Mucosa of descending colon (tissue), 3 donors: ENCODE results near the gene KCNH6. TPM values are rescaled to one million over a fixed set of nuclear protein-coding genes. Genes with fewer than 3 reads are reported as not detected.

Experiments
- ATAC-seq: fragments of 200-7000 bp; cut with Tn5 transposase; one replicate; pipeline ENCODE4 v1.9.1; 2020; ENCODE audit warnings: mild to moderate bottlenecking, moderate library complexity
- DNase-seq, 3 donors: peaks; one replicate each; pipeline ENCODE4 v3.0.0-alpha.2; 2020
- H3K36me3 ChIP-seq: fragments of 200-600 bp; one replicate; pipeline ENCODE4 v1.8.0; 2021; ENCODE audit warnings: low read depth, mild to moderate bottlenecking
- H3K4me1 ChIP-seq: fragments of 200-600 bp; one replicate; pipeline ENCODE4 v1.8.0; 2021; ENCODE audit warnings: low read depth, mild to moderate bottlenecking
- H3K4me3 ChIP-seq: fragments of 200-600 bp; one replicate; pipeline ENCODE4 v1.8.0; 2021; ENCODE audit warnings: mild to moderate bottlenecking
- H3K9me3 ChIP-seq: fragments of 200-600 bp; one replicate; pipeline ENCODE4 v1.8.0; 2021; ENCODE audit warnings: mild to moderate bottlenecking
- intact Hi-C, 2 donors: fragments of 100-400 bp; cut with DNase I in 1 of 2; cut with micrococcal nuclease in 1 of 2; formaldehyde crosslinking; loops; one replicate each; pipeline versions ENCODE4 v1.11.0 to v1.11.1; 2022; cut with DNase I, micrococcal nuclease
- total RNA-seq, 3 donors: library from RNA; stranded (reverse); fragmentation: NEBNext Ultra II Directional in 2 of 3; extraction: Animal tissue kit (Norgen Biotek cat#: 25700) in 2 of 3; gene quantifications; one replicate each; pipeline versions ENCODE4 v1.2.1 to v1.2.4, GENCODE V29; 2021 to 2023
- TF ChIP-seq, protein P1 (sequence below): fragments of 200-600 bp; IDR thresholded peaks from one replicate; pipeline ENCODE4 v1.8.0; 2022; ENCODE audit warnings: antibody characterized with exemption, mild to moderate bottlenecking
- donor health status: DM: no; HTN: no; CAD: no; lungs with moderate emphysema.
- donor health status: DM: no; HTN: no; CAD: no.
- donor health status: DM: no; HTN: yes; CAD: no.

KCNH6 gene
- total RNA-seq, 3 donors from 2014 or later: 0.58 to 0.64 TPM; not detected in 1

DNA sequence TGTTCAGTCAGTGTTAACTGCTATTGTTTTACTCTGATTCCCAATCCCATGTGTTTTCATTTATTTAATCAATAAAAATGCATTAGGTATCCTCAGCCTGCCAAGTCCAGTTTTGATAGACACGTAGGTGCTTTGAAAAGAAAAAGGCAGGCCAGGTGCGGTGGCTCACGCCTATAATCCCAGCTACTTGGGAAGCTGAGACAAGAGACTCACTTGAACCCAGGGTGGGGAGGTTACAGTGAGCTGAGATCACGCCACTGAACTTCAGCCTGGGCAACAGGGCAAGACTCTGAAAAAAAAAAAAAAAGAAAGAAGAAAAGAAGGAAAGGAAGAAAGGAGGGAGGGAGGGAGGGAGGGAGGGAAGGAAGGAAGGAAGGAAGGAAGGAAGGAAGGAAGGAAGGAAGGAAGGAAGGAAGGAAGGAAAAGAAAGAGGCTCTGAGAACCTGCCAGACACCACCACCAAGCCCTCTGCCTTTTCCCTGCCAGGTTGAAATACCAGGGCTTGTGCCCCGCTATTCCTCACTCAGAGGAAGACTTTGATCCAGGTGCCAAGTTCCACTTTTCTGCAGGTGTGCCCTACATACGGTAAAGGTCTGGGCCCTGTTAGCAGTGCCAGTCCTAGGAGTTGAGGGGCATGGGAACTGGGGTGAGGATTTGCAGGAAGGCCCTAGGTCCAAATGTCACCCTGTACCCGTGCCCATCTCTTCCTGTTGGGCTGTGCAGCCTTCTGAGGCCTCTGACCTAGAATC lies 10.1 kb upstream of the KCNH6 start:
- no peak for ATAC-seq
- no peaks in the 10 kb centered on the region for H3K9me3 ChIP-seq
- intact Hi-C loops: no loop called here
- no peaks in the 10 kb centered on the region for H3K4me1 ChIP-seq
- DNase-seq: no peak
- TF ChIP-seq, protein P1, sequence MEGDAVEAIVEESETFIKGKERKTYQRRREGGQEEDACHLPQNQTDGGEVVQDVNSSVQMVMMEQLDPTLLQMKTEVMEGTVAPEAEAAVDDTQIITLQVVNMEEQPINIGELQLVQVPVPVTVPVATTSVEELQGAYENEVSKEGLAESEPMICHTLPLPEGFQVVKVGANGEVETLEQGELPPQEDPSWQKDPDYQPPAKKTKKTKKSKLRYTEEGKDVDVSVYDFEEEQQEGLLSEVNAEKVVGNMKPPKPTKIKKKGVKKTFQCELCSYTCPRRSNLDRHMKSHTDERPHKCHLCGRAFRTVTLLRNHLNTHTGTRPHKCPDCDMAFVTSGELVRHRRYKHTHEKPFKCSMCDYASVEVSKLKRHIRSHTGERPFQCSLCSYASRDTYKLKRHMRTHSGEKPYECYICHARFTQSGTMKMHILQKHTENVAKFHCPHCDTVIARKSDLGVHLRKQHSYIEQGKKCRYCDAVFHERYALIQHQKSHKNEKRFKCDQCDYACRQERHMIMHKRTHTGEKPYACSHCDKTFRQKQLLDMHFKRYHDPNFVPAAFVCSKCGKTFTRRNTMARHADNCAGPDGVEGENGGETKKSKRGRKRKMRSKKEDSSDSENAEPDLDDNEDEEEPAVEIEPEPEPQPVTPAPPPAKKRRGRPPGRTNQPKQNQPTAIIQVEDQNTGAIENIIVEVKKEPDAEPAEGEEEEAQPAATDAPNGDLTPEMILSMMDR: no peak
- H3K4me3 ChIP-seq: no peak overlapping the region
- no peaks in the 10 kb centered on the region for H3K36me3 ChIP-seq

DNA sequence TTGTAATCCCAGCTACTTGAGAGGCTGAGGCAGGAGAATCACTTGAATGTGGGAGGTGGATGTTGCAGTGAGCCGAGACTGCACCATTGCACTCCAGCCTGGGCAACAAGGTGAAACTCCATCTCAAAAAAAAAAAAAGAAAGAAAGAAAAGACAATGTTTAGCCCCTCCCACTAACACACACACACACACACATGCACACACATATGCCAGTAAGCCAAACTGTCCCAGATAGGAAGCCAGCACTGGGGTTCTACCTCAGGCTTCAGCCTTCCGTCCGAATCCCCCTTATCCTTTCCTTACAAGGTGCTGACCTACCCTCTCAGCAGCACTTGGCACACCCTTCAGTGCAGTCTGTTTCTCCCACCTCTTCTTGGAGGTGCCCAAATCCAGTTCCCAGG lies 8.7 kb upstream of the KCNH6 start:
- H3K4me1 ChIP-seq: no peaks in the 10 kb centered on the region
- no peaks in the 10 kb centered on the region for H3K36me3 ChIP-seq
- DNase-seq (no peak), ATAC-seq (no peak)
- no peaks in the 10 kb centered on the region for H3K9me3 ChIP-seq
- TF ChIP-seq, protein P1: no peak
- H3K4me3 ChIP-seq: no peak overlapping the region
- intact Hi-C loops: no loop called here

DNA sequence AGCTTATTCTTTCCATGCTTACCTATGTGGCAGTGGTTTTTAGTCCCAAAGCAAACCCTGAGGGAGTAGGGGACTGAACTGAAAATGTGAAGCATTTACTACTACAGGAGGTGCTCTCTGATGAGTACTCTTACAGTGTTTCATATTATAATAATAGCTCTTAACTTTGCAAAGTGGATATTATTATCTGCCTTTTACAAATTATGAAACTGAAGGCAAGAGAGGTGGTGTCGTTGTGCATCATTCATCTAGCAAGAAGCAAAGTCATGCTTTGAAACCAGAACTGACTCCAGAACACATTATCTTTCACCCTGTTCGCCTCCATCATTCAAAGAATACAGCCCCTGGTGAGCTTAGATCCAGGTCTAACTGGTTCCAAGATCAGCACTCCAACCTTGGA lies 8.2 kb upstream of the KCNH6 start:
- TF ChIP-seq, protein P1: no peak
- intact Hi-C loops: no loop called here
- H3K4me3 ChIP-seq: no peak overlapping the region
- peaks cover under 1% of the 10 kb centered on the region for H3K4me1 ChIP-seq
- H3K9me3 ChIP-seq: no peaks in the 10 kb centered on the region
- no peak for DNase-seq
- ATAC-seq: no peak
- H3K36me3 ChIP-seq: no peaks in the 10 kb centered on the region

DNA sequence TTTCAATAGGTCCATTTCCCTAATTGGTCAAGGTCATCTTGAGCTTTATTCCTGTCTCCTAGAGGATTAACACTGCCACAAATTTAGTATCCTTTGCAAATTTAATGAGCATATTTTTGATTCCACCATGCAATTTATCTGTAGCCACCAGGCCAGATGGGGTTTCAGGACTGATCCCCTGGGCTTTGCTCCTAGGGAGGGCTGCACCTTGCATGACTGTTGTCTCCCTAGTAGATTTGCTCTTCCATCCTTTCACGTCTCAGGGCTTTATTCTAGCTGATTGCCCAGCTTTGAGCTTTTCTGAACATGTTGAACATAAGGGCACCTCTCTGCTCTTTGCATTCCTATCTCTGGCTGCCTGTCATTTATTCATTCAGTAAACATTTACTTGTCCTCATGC lies 7.7 kb upstream of the KCNH6 start:
- H3K36me3 ChIP-seq: no peaks in the 10 kb centered on the region
- TF ChIP-seq, protein P1: no peak
- ATAC-seq (no peak), DNase-seq (no peak)
- H3K4me1 ChIP-seq: peaks cover 5% of the 10 kb centered on the region
- H3K4me3 ChIP-seq: no peak overlapping the region
- intact Hi-C loops: no loop called here
- H3K9me3 ChIP-seq: no peaks in the 10 kb centered on the region

DNA sequence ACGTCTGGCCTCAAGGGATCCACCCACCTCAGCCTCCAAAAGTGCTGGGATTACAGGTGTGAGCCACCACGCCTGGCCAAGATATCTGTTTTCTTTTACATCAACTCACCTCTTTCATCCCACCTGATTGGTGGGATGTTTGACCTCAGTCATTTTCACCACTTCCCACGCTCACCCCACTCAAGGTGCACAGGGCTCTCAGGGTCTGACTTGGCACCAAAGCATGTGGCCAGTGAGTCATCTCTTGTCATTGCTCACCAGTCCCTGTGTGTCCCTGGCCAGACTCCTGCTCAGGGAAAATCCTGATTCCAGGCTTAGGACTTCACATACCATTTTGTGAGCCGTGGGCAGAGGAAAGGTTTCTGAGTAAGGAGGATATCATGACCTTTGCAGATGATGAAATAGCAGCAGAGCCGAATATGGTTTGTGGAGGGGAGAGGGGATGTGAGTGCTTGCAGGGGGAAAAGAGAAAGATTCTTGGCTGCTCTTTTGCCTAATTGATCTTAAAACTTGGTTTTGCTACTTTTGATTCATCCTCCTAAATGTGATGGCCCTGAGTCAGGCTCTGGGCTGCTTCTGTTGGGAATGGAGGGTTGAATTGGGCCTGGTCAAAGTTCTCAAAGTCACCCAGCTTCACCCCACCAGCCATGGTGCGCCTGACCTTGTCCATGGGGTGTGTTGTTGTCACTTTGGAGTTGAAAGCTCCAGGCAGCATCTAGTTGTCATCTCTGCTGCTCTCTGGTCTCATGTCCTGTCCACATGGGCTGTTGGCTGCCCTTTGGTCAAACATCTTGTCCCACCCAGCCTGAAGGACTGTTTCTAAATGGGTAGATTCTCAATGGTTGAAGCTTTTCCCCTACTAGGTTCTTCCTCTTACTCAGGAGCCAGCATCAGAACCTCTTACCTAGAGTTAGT lies 6.0 kb upstream of the KCNH6 start:
- no peaks in the 10 kb centered on the region for H3K9me3 ChIP-seq
- DNase-seq: no peak
- H3K4me1 ChIP-seq: peaks cover 15% of the 10 kb centered on the region
- TF ChIP-seq, protein P1: no peak
- ATAC-seq: no peak
- intact Hi-C loops: no loop called here
- H3K4me3 ChIP-seq: no peak overlapping the region
- H3K36me3 ChIP-seq: no peaks in the 10 kb centered on the region
